Neural progenitor cell (in vitro differentiated cells): ENCODE measurements around the gene PRR18. TPM values are rescaled to one million over a fixed set of nuclear protein-coding genes. Genes with fewer than 3 reads are reported as not detected.

ENCODE experiments used
- DNase-seq: peaks from one replicate; pipeline ENCODE4 v3.0.0-alpha.2; 2016; ENCODE audit warnings: low spot score
- H2AFZ ChIP-seq: fragments of 200-600 bp; sonication (generic); replicated peaks from 2 replicates; pipeline ENCODE4 v1.6.1; 2016; ENCODE audit warnings: antibody characterized with exemption
- H3F3A ChIP-seq: fragments of 200-600 bp; sonication (generic); 2 replicates; pipeline ENCODE4 v1.6.1; 2016; ENCODE audit warnings: antibody characterized with exemption, low read depth
- H3K27ac ChIP-seq: fragments of 200-600 bp; sonication (generic); 2 replicates; pipeline ENCODE4 v1.5.1; 2016; ENCODE audit warnings: mild to moderate bottlenecking
- H3K27me3 ChIP-seq: fragments of 200-600 bp; sonication (generic); 2 replicates; pipeline ENCODE4 v1.6.1; 2016; ENCODE audit warnings: mild to moderate bottlenecking, moderate library complexity
- H3K36me3 ChIP-seq: fragments of 200-600 bp; sonication (generic); 2 replicates; pipeline ENCODE4 v1.5.1; 2016
- H3K4me1 ChIP-seq: fragments of 200-600 bp; sonication (generic); 2 replicates; pipeline ENCODE4 v1.6.1; 2016; ENCODE audit warnings: mixed run types
- H3K4me2 ChIP-seq: fragments of 200-600 bp; sonication (generic); 2 replicates; pipeline ENCODE4 v1.6.1; 2016
- H3K4me3 ChIP-seq: fragments of 200-600 bp; sonication (generic); 2 replicates; pipeline ENCODE4 v1.5.1; 2016
- H3K79me2 ChIP-seq: fragments of 200-600 bp; sonication (generic); 2 replicates; pipeline ENCODE4 v1.6.1; 2016; ENCODE audit warnings: low read depth
- H3K9ac ChIP-seq: fragments of 200-600 bp; sonication (generic); 2 replicates; pipeline ENCODE4 v1.6.1; 2016
- H3K9me3 ChIP-seq: fragments of 200-600 bp; sonication (generic); 2 replicates; pipeline ENCODE4 v1.5.1; 2016; ENCODE audit warnings: low read depth
- H4K20me1 ChIP-seq: fragments of 200-600 bp; sonication (generic); 2 replicates; pipeline ENCODE4 v1.6.1; 2016; ENCODE audit warnings: low read depth
- H3K27ac Mint-ChIP-seq: 3 replicates; pipeline ENCODE4 v1.8.0; 2021; ENCODE audit warnings: mixed read lengths
- H3K27me3 Mint-ChIP-seq: 2 replicates; pipeline ENCODE4 v1.8.0; 2022; ENCODE audit warnings: low read depth, mild to moderate bottlenecking, inconsistent platforms, moderate library complexity, mixed read lengths; ENCODE audit not compliant: insufficient read depth
- H3K36me3 Mint-ChIP-seq: 3 replicates; pipeline ENCODE4 v1.8.0; 2021; ENCODE audit warnings: mixed read lengths
- H3K4me1 Mint-ChIP-seq: 3 replicates; pipeline ENCODE4 v1.8.0; 2021; ENCODE audit warnings: mixed read lengths
- H3K4me3 Mint-ChIP-seq: 3 replicates; pipeline ENCODE4 v1.8.0; 2021; ENCODE audit warnings: mild to moderate bottlenecking, moderate library complexity, mixed read lengths
- H3K9me3 Mint-ChIP-seq: 3 replicates; pipeline ENCODE4 v1.8.0; 2020; ENCODE audit warnings: mixed read lengths
- CTCF ChIP-seq: fragments of 200-600 bp; sonication (generic); IDR thresholded peaks from 2 replicates; pipeline ENCODE4 v1.5.1; 2017; ENCODE audit warnings: antibody characterized with exemption, mild to moderate bottlenecking
- EZH2 ChIP-seq: fragments of 200-600 bp; sonication (generic); IDR thresholded peaks from 2 replicates; pipeline ENCODE4 v1.6.1; 2017; ENCODE audit warnings: antibody characterized with exemption, mild to moderate bottlenecking, moderate library complexity
- EZH2phosphoT487 ChIP-seq: fragments of 200-600 bp; sonication (generic); IDR thresholded peaks from 2 replicates; pipeline ENCODE4 v1.6.1; 2017; ENCODE audit warnings: antibody characterized with exemption
- total RNA-seq: library from RNA; depleted of rRNA; stranded (reverse); fragments of >200 nt; gene quantifications from 2 replicates; pipeline ENCODE4 v1.2.3, GENCODE V29; 2015; ENCODE audit warnings: low replicate concordance

PRR18 gene
- 0.13 and 0.40 TPM in 2 replicates for total RNA-seq

GRCh38 chr6:166308033-166308768, at the start of gene PRR18:
Gene PRR18, minus strand, starts transcription at chr6:166308392. Its CDS starts 250 bp downstream, at chr6:166308142.
- peak within 1 kb of the TSS; percentile 59 for H3K4me3 ChIP-seq
- Mint-ChIP-seq H3K4me1 (peaks cover 26% of the 10 kb centered on the region), H3K36me3 (no peaks in the 10 kb centered on the region), H3K27me3 (peaks cover 29% of the 10 kb centered on the region), H3K9me3 (peaks cover 3% of the 10 kb centered on the region), H3K27ac (peak within 1 kb of the TSS; percentile 37), H3K4me3 (peak within 1 kb of the TSS; percentile 80)
- no peaks in the 10 kb centered on the region for H3K36me3 ChIP-seq
- H3K4me2 ChIP-seq: peak within 1 kb of the TSS; percentile 90
- peak; percentile 55 for DNase-seq
- no peaks in the 10 kb centered on the region for H3K9me3 ChIP-seq
- H3K4me1 ChIP-seq: no peaks in the 10 kb centered on the region
- H3K9ac ChIP-seq: no peak within 1 kb of the TSS
- H2AFZ ChIP-seq: peak within 1 kb of the TSS; percentile 97
- TF ChIP-seq CTCF: no peak
- TF ChIP-seq EZH2phosphoT487: peak; percentile 81
- peak; percentile 93 for TF ChIP-seq EZH2
- H3F3A ChIP-seq: no peaks in the 10 kb centered on the region
- peaks cover 85% of the 10 kb centered on the region for H3K27me3 ChIP-seq
- H3K27ac ChIP-seq: no peak within 1 kb of the TSS
- H4K20me1 ChIP-seq: no peaks in the 10 kb centered on the region
- H3K79me2 ChIP-seq: no peaks in the 10 kb centered on the region

- peaks cover 3% of the 10 kb centered on the region for H3K9me3 Mint-ChIP-seq
- peaks cover 12% of the 10 kb centered on the region for H3K4me1 Mint-ChIP-seq
- TF ChIP-seq EZH2 (no peak), EZH2phosphoT487 (no peak), CTCF (no peak)
- Histone ChIP-seq H3K27me3 (no peaks in the 10 kb centered on the region), H3K9me3 (no peaks in the 10 kb centered on the region), H4K20me1 (no peaks in the 10 kb centered on the region), H3K79me2 (no peaks in the 10 kb centered on the region), H3K4me3 (no peak overlapping the region), H3K36me3 (no peaks in the 10 kb centered on the region), H3F3A (no peaks in the 10 kb centered on the region), H3K4me1 (peaks cover 11% of the 10 kb centered on the region), H3K27ac (no peak overlapping the region), H3K9ac (no peak overlapping the region), H3K4me2 (no peak overlapping the region), H2AFZ (no peak overlapping the region)
- no peaks in the 10 kb centered on the region for H3K36me3 Mint-ChIP-seq
- no peak overlapping the region for H3K4me3 Mint-ChIP-seq
- DNase-seq: no peak
- H3K27ac Mint-ChIP-seq: no peak overlapping the region
- H3K27me3 Mint-ChIP-seq: peaks cover 5% of the 10 kb centered on the region
Observed at GRCh38 chr6:166355552-166355951, 47.4 kb upstream of the PRR18 start.

GRCh38 chr6:166354965-166355364, 46.8 kb upstream of the PRR18 start:
- H3F3A ChIP-seq: no peaks in the 10 kb centered on the region
- no peak overlapping the region for H3K4me2 ChIP-seq
- no peak for DNase-seq
- Mint-ChIP-seq H3K27me3 (peaks cover 5% of the 10 kb centered on the region), H3K4me1 (peaks cover 12% of the 10 kb centered on the region), H3K9me3 (peaks cover 4% of the 10 kb centered on the region), H3K4me3 (no peak overlapping the region), H3K27ac (no peak overlapping the region), H3K36me3 (no peaks in the 10 kb centered on the region)
- no peaks in the 10 kb centered on the region for H3K79me2 ChIP-seq
- H3K4me3 ChIP-seq: no peak overlapping the region
- peaks cover 11% of the 10 kb centered on the region for H3K4me1 ChIP-seq
- no peaks in the 10 kb centered on the region for H4K20me1 ChIP-seq
- H3K9ac ChIP-seq: no peak overlapping the region
- H3K9me3 ChIP-seq: no peaks in the 10 kb centered on the region
- H3K36me3 ChIP-seq: no peaks in the 10 kb centered on the region
- no peak overlapping the region for H2AFZ ChIP-seq
- H3K27ac ChIP-seq: no peak overlapping the region
- H3K27me3 ChIP-seq: no peaks in the 10 kb centered on the region
- TF ChIP-seq CTCF (no peak), EZH2 (no peak), EZH2phosphoT487 (no peak)
